HG02840 (cell line): ENCODE results near the gene ACAP1.

Experiments
- ATAC-seq: cut with Tn5 transposase; IDR thresholded peaks from one replicate; pipeline ENCODE4 v1.9.1; 2021; ENCODE audit warnings: mild to moderate bottlenecking, moderate library complexity, moderate number of reproducible peaks; ENCODE audit not compliant: unreplicated experiment, low FRiP score

The ACAP1 gene, protein sequence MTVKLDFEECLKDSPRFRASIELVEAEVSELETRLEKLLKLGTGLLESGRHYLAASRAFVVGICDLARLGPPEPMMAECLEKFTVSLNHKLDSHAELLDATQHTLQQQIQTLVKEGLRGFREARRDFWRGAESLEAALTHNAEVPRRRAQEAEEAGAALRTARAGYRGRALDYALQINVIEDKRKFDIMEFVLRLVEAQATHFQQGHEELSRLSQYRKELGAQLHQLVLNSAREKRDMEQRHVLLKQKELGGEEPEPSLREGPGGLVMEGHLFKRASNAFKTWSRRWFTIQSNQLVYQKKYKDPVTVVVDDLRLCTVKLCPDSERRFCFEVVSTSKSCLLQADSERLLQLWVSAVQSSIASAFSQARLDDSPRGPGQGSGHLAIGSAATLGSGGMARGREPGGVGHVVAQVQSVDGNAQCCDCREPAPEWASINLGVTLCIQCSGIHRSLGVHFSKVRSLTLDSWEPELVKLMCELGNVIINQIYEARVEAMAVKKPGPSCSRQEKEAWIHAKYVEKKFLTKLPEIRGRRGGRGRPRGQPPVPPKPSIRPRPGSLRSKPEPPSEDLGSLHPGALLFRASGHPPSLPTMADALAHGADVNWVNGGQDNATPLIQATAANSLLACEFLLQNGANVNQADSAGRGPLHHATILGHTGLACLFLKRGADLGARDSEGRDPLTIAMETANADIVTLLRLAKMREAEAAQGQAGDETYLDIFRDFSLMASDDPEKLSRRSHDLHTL

GRCh38 chr17:7336240-7337175 is at the start of gene ACAP1:
Gene ACAP1 (plus strand): TSS chr17:7336529. CDS start chr17:7336735, 206 bp downstream.
- no peak for ATAC-seq

GRCh38 chr17:7289256-7290032 is 46.9 kb upstream of the ACAP1 start:
- ATAC-seq, result no peak

- ATAC-seq, result no peak
Measured at GRCh38 chr17:7290166-7290565, 46.2 kb upstream of the ACAP1 start.

GRCh38 chr17:7290685-7291084 is 45.6 kb upstream of the ACAP1 start:
- no peak for ATAC-seq

GRCh38 chr17:7292194-7292593 is 44.1 kb upstream of the ACAP1 start:
- no peak for ATAC-seq

DNA sequence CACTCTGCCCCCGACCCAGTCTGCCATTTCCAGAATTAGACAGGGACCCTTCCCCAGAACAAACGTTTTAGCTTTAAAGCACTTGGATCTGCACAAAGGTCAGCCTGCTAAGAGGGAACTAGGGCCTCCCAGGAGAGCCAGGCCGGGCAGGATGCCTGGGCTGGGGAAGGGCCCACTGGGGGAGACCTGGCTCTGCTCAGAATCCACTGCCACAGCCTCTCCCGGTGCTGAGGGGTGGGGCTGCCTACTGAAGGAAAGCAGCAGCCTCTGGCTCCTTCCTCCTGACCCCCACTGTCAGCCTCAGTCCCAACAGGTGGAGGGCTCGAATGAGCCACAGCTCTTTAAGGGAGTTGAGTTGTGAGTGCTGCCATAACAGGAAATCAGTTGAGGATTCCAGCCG is 43.6 kb upstream of the ACAP1 start:
- ATAC-seq, result no peak

GRCh38 chr17:7293159-7293558 is 43.2 kb upstream of the ACAP1 start:
- ATAC-seq, result no peak

- no peak for ATAC-seq
Measured at GRCh38 chr17:7293816-7294613, 42.3 kb upstream of the ACAP1 start.

DNA sequence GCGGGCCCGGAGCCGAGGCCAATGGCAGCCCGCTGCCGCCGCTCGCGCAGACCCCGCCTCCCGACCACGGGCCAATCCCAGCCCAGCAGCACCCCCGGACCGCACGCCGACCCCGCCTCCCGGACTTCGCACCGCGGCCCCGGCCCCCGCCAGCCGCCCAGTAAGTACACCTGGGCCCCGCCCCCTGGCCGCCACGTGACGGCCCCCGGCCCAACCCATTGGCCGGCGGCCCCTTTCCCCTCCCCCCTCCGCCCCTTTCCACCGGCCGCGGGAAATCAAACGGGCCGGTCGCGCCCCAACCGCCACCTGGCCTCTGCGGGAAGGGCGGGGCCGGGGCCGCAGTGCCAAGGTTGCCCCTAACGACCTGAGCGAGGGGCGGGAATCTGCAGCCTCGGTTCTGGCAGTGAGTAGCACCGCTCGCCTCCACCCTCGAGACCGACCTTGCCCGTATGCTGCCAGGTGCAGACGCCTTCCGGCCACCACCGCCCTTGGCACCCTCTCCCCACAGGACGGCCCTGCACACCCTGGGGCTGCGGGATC is 41.6 kb upstream of the ACAP1 start, which contains the start of gene YBX2:
YBX2 (minus strand) TSS at position 26 of the 540 bp plus-strand sequence. CDS start 139 bp downstream, outside the sequence.
- ATAC-seq, result no peak

- no peak for ATAC-seq
Measured at GRCh38 chr17:7295230-7296180, 40.8 kb upstream of the ACAP1 start.

GRCh38 chr17:7296189-7296861 is 40.0 kb upstream of the ACAP1 start:
- no peak for ATAC-seq

- ATAC-seq, result no peak
Measured at GRCh38 chr17:7304179-7304578, 32.1 kb upstream of the ACAP1 start.

- ATAC-seq, result peak; percentile 74
Measured at GRCh38 chr17:7306911-7307685, 29.2 kb upstream of the ACAP1 start, which contains the start of gene EIF5A. Gene EIF5A (plus strand): TSS chr17:7307628. CDS start chr17:7309636, 2,008 bp downstream.

GRCh38 chr17:7307686-7308624 is 28.4 kb upstream of the ACAP1 start:
- ATAC-seq, result no peak
